GM18873 (cell line): ENCODE data around the gene C14orf132.
A peak's percentile ranks its signal among the peaks of the same experiment; 100 is the strongest.

Experiments
- ATAC-seq: cut with Tn5 transposase; IDR thresholded peaks from one replicate; pipeline ENCODE4 v1.9.1; 2021; ENCODE audit warnings: mild to moderate bottlenecking, moderate library complexity, moderate number of reproducible peaks; ENCODE audit not compliant: unreplicated experiment, low FRiP score

Gene C14orf132

DNA sequence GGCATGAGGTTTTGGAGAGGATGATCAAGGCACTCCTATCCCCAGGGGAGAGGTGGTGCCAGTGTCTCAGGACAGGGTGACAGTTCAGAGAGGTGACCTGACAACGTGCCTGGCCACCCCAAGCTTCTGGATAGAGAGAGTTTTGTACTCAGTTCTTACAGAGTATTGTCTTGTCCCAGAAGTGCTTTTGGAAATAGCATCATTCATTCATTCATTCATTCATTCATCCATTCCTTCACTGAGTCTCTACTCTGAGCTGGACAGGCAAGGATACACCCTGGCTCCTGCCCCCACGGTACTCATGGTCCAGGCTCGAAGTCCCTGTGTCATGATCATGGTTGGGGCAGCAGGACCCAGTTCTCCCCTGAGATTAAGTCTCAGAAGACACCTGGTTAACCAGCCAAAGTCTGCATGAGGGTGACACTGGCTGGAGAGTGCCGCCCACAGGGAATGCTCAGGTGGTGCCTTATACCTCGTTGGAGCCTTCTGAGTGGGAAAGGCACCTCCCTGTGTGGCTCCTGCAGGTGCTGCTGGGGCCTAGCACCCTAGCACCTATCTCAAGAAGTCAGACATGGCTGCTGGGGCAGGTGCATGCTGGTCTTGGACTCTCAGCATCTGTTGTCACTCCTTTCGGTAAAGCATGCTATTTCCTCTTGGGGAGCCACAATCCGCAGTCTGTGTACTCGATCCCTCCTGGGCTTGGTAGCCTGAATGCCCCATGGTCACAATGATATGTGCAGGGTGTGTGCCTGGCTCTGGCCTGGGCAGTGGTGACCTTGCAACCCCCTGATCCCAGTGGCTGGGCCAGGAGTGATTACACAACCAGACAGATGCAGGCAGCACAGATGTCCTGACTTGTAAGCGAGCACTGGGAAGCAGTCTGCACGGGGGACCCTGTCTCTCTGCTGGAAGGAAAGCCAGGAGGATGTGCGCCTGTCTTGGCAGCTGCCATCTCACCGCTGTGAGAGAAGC lies 57.8 kb downstream of the C14orf132 start:
- ATAC-seq, result no peak

GRCh38 chr14:96097752-96098151 lies 58.6 kb downstream of the C14orf132 start:
- ATAC-seq, result no peak

DNA sequence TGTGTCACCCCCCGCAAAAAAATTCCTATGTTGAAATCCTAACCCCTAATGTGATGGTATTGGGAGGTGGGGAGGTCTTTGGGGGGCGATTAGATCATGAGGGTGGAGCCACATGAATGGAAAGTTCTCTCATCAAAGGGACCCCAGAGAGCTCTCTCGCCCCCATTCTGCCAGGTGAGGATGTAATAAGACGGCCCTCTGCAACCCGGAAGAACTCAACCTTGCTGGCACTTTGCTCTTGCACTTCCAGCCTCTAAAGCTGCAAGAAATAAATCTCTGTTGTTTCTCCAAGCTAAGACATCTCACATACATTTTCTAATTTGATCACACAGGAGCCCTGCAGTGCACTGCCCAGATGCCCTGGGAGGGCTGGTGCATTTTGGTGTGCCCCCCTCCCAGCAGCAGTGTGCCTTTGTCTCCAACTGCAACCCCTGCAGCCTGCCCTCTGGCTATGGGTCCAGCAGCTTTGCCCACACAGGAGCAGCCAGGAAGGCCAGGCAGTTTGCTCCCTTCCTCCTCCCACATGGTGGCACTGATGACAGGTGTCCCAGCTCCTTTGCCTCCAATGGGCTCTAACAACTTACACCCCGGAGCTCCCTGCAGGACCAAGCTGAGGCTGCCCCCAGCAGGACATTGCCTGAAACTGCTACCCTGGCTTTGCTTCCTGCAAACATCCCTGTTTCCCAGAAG lies 59.3 kb downstream of the C14orf132 start:
- no peak for ATAC-seq

GRCh38 chr14:96098999-96099335 lies 59.8 kb downstream of the C14orf132 start:
- no peak for ATAC-seq

DNA sequence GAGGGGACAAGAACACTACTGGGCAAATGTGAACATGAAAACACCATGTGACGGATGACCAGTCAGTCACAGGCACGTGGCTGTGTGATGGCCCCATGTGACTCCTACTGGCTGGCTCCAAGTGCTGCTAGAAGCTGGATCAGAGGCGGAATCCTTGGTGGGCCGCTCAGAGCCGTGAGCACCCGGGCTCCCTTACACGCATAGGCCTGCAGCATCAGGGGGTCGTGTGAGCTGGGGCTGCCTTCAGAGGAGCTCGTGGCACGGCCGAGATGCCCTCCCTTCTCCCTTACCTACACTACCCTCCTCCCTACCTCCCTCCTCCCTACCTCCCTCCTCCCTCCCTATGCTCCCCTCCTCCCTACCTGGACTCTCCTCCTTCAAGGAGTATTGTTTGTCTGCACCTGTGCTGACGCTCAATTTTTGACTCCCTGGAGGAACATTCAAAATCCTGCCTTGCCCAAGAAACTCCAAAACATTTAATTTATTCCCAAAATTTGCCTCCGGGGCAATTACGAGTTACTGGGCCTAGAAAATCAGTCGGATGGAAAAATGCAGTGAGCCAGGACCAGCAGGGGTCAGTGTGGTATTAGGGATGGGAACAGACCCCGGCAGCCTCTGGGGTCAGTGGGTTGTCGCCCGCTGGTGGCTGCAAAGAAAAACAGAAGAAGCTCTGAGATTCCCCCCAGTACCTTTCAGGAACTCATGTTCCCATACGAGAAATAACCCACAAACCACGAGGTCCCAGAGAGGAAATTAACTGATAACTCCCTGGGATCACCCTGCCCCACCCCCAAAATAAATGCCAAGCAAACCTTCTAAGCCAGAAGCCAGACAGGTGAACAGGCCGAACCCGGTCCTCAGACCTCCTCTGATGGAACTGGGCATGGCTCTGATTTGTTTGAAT lies 61.3 kb downstream of the C14orf132 start:
- ATAC-seq, result no peak

GRCh38 chr14:96102081-96102856 lies 63.1 kb downstream of the C14orf132 start:
- no peak for ATAC-seq

- no peak for ATAC-seq
Observed at GRCh38 chr14:96103075-96103474, 63.9 kb downstream of the C14orf132 start.

DNA sequence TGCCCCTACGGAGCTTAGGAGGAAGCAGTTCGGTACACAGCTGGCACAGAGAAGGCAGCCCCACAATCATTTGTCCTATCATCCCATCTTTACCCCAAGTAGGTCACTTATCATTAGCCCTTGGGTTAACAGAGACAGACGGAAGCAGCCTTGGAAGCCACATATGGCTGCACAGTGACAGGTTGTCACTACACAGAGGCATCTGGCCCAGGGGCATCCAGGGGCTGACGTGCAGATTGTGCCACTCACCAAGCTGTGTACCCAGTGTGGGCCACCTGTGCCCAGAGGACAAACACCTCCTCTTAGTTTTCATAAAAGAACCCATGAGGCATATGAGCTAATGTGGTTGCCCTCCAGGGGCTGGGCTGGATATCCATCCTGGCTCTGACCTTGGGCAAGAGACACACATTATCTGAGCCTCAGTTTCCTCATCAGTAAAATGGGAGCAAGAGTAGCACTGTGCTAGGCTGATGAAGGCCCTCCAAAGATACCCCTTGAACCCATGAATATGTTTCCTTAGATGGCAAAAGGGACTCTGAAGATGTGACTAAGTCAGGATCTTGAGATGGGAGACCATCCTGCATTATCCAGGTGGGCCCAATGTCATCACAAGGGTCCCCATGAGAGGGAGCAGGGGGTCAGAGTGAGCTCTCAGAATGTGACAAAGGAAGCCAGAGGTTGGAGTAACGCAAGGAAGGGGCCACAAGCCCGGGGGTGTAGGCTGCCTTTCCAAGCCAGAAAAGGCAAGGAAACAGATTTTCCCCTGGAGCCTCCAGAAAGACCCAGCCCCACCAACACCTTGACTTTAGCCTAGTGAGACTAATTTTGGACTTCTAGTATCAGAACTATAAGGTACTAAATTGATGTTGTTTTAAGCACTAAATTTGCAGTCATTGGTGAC lies 64.6 kb downstream of the C14orf132 start:
- ATAC-seq, result no peak

DNA sequence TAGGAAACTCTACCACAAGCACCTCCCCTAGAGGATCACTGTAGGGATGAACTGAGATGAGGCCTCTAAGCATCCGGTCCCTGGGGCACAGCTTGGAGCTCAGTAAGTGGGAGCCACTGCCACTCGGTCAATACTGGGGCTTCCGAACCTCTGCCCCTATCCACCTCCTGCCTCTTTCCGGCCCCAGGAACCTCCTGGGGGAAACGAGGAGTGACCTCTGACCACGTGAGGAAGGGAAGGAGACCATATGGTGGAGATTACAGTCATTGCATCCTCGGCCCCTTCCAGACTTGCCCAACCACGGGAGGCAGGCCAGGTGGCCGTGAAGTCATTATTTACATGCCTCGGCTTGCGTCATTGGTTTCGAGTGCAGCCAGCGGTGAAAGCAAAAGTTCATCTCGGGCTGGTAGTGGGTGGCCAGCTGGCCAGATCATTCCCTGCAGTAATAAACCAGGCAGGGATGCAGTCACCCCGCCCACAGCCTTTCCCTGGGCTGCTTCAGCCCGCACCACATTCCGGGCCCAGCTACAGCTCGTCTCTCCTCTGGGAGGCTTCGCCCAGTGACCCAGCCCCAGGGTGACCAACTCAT lies 65.4 kb downstream of the C14orf132 start:
- ATAC-seq, result peak; percentile 44

DNA sequence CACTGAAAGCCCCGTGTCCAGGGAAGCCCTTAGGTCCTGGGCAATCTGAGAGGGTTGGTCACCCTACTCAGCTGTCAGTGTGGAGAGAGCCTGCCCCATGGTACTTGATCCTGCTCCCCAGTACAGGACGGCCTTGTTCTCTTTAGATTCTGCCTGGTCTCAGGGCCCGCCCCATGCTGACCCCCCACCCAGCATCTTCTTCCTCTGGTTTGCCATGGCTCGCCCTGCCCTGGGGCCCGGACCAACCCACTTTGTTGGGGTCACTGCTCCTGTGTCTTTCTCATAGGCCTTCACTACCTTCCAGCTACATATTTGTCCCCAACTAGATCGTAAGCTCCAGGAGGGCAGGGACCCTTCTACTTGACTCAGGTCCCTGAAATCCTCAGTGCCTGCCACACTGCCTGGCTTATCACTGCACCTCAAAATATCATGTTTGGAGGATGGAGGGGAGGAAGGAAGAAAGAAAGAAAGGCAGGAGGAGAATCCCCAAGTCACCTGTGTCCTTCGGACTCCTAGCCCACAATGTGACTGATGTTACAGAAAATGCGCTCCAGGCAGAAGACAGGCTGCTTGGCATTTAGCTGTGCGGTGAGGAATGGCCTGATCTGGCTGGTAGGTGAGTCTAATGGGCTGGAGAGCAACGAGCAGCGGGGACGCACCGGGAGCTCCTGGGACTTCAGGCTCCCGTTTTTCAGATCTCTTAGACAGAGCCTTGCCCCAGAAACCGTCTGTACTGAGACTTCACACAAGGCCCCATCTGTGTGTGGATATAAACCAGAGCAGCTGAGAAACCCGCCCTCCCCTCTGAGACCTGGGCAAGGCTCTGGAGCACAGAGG lies 66.1 kb downstream of the C14orf132 start:
- ATAC-seq, result no peak

DNA sequence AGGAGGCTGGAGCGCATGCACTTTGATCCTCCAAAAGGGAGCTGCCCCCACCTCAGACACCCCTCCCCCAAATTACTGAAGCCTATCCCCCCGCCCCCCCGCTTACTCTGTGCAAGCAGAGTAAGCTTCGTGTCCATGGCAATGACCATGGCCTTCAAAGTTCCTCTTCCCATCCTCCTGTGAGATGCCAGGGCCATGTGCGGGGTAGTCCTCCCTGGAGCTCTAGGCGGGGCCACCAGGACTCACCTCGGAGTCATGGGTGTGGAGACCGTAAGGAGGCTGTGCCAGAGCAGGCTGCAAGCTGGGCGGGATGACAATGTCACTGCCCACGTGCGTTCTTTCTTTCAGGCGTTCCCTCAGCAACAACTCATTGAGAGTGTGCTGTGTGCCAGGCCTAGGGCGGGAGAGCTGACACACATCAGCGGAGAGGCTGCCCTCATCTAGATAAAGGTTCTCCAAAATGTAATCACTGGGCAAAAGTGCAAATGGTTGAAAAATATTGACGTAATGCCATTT lies 66.8 kb downstream of the C14orf132 start:
- no peak for ATAC-seq

- ATAC-seq, result no peak
Observed at GRCh38 chr14:96106891-96107290, 67.7 kb downstream of the C14orf132 start.

- no peak for ATAC-seq
Observed at GRCh38 chr14:96108061-96108795, 69.1 kb downstream of the C14orf132 start.

DNA sequence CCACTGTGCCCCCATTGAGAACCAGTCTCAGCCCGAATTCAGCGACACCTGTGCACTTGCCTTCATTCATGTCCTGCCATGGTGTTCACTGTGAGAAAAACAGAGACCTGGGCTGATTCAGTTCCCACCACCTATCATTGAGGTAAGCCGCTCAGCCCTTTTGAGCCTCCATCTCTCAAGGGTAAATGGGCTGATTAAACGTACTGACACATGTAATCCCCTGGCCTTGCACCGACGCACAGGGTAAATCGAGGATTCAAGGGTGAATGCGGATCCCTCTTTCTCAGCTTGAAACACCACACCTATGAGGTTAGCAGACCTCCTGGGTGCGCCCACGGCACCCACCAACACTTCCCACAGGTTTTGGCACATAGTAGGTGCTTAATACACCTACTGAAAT lies 69.7 kb downstream of the C14orf132 start:
- ATAC-seq, result no peak

DNA sequence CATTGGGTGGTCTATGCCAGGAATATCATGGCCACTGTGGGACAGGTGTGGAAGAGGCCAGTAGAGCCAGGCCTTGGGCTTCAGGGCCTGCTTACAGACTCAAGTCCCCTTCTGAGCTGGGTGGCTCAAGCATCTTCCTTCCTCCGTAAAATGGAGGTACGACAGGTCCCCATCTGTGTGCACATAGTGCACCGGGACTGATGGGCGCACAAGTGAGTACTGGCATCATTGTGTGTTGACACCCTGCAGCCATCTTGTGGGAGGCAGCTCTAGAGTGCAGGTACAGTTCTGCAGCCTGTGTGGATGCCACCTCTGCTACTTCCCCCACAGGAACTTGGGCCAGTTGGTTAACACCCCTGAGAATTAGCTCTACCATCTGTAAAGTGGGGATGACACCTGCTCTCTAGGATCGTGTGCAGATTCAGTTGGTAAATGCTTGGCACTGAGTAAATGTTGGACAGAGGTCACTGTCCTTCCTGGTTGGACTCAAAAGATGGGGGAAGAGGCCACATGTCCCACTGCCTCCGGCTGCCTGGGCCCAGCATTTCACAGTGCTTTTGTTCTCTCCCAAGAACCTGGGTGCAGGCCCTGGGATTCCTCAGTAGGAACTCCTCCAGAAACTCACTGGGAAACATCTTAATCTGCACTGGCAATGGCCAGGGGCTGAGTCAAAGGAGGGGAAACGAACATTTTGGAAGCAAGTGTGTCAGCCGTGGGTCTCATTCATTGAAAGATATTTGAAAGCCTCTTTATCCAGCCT lies 70.6 kb downstream of the C14orf132 start:
- no peak for ATAC-seq

GRCh38 chr14:96112032-96112431 lies 72.9 kb downstream of the C14orf132 start:
- no peak for ATAC-seq
